ENCODE results near the gene STPG3. TPM values are rescaled to one million over a fixed set of nuclear protein-coding genes. Genes with fewer than 3 reads are reported as not detected.
A peak's percentile ranks its signal among the peaks of the same experiment; 100 is the strongest.

The STPG3 gene
- total RNA-seq, 1 donor from 2014 or later, result not detected

- Histone ChIP-seq H3K36me3 (no peaks in the 10 kb centered on the region), H3K27ac (no peak overlapping the region), H3K9me3 (no peaks in the 10 kb centered on the region), H3K4me3 (no peak overlapping the region), H3K27me3 (no peaks in the 10 kb centered on the region), H3K4me1 (no peaks in the 10 kb centered on the region)
- TF ChIP-seq CTCF (IDR thresholded peaks at IDR 0.05) (no peak), POLR2A (IDR thresholded peaks at IDR 0.05) (no peak), POLR2AphosphoS5 (IDR thresholded peaks at IDR 0.05; ENCODE audit: insufficient read depth in 1 of 2, low read depth in 1 of 2) (no peak)
- intact Hi-C loops (cut with DNase I), result no loop called here
- DNase-seq (ENCODE audit: extremely low spot score in 2 of 2), result no peak
Observed at GRCh38 chr9:137286975-137287383, 35.9 kb downstream of the STPG3 start.

GRCh38 chr9:137293094-137293481 lies 42.0 kb downstream of the STPG3 start:
- H3K9me3 ChIP-seq, result no peaks in the 10 kb centered on the region
- no peaks in the 10 kb centered on the region for H3K36me3 ChIP-seq
- H3K4me1 ChIP-seq, result peaks cover 17% of the 10 kb centered on the region
- H3K27me3 ChIP-seq, result no peaks in the 10 kb centered on the region
- no peak overlapping the region for H3K4me3 ChIP-seq
- H3K27ac ChIP-seq, result no peak overlapping the region
- TF ChIP-seq CTCF (IDR thresholded peaks at IDR 0.05) (no peak), POLR2AphosphoS5 (IDR thresholded peaks at IDR 0.05; ENCODE audit: insufficient read depth in 1 of 2, low read depth in 1 of 2) (no peak), POLR2A (IDR thresholded peaks at IDR 0.05) (no peak)
- intact Hi-C loops (cut with DNase I), result no loop called here
- no peak for DNase-seq (ENCODE audit: extremely low spot score in 2 of 2)

GRCh38 chr9:137293482-137294090 lies 42.5 kb downstream of the STPG3 start:
- intact Hi-C loops (cut with DNase I), result no loop called here
- peaks cover 22% of the 10 kb centered on the region for H3K4me1 ChIP-seq
- no peaks in the 10 kb centered on the region for H3K9me3 ChIP-seq
- no peak overlapping the region for H3K27ac ChIP-seq
- DNase-seq (ENCODE audit: extremely low spot score in 2 of 2), result no peak
- H3K4me3 ChIP-seq, result peak overlapping the region in 1 of 2 donors; percentile 5
- no peaks in the 10 kb centered on the region for H3K27me3 ChIP-seq
- TF ChIP-seq POLR2A (IDR thresholded peaks at IDR 0.05) (no peak), POLR2AphosphoS5 (IDR thresholded peaks at IDR 0.05; ENCODE audit: insufficient read depth in 1 of 2, low read depth in 1 of 2) (no peak)
- no peaks in the 10 kb centered on the region for H3K36me3 ChIP-seq

- intact Hi-C loops (cut with DNase I), result no loop called here
- DNase-seq (ENCODE audit: extremely low spot score in 2 of 2), result no peak
- Histone ChIP-seq H3K27ac (no peak overlapping the region), H3K4me1 (peaks cover 28% of the 10 kb centered on the region), H3K36me3 (no peaks in the 10 kb centered on the region), H3K9me3 (no peaks in the 10 kb centered on the region), H3K27me3 (no peaks in the 10 kb centered on the region), H3K4me3 (peak overlapping the region in 1 of 2 donors; percentile 5)
- TF ChIP-seq POLR2AphosphoS5 (IDR thresholded peaks at IDR 0.05; ENCODE audit: insufficient read depth in 1 of 2, low read depth in 1 of 2), result peak in 1 of 2 donors; percentile 31
- TF ChIP-seq POLR2A (IDR thresholded peaks at IDR 0.05), result no peak
Observed at GRCh38 chr9:137294091-137294680, 43.1 kb downstream of the STPG3 start.

GRCh38 chr9:137294681-137295237 lies 43.7 kb downstream of the STPG3 start:
- H3K27me3 ChIP-seq, result peaks cover 4% of the 10 kb centered on the region
- intact Hi-C loops (cut with DNase I), result loop anchor here (5.0 kb wide), 1 partner anchor 113 kb away; no protein-coding TSS in a partner anchor
- TF ChIP-seq CTCF (IDR thresholded peaks at IDR 0.05), result no peak
- TF ChIP-seq POLR2A (IDR thresholded peaks at IDR 0.05), result no peak
- TF ChIP-seq POLR2AphosphoS5 (IDR thresholded peaks at IDR 0.05; ENCODE audit: insufficient read depth in 1 of 2, low read depth in 1 of 2), result no peak
- no peaks in the 10 kb centered on the region for H3K36me3 ChIP-seq
- no peak overlapping the region for H3K27ac ChIP-seq
- peak overlapping the region; percentile 34 to 56 for H3K4me3 ChIP-seq
- DNase-seq (ENCODE audit: extremely low spot score in 2 of 2), result no peak
- H3K4me1 ChIP-seq, result peaks cover 31% of the 10 kb centered on the region
- H3K9me3 ChIP-seq, result no peaks in the 10 kb centered on the region

All from vagina (tissue), 2 donors.